NCI-H1417 treated with DMSO at 0.1 percent for 48 hours (cell line): ENCODE measurements around the gene NUMBL.
A peak's percentile ranks its signal among the peaks of the same experiment; 100 is the strongest.
"Not testable (repeated sequence)": the region's sequence is repeated elsewhere in the genome, so short reads cannot be mapped to it uniquely, and the experiment has no call there.

Experiments used
- DNase-seq: peaks from one replicate; lab custom pipeline; 2025; lab: John Stamatoyannopoulos, UW

Gene NUMBL

DNA sequence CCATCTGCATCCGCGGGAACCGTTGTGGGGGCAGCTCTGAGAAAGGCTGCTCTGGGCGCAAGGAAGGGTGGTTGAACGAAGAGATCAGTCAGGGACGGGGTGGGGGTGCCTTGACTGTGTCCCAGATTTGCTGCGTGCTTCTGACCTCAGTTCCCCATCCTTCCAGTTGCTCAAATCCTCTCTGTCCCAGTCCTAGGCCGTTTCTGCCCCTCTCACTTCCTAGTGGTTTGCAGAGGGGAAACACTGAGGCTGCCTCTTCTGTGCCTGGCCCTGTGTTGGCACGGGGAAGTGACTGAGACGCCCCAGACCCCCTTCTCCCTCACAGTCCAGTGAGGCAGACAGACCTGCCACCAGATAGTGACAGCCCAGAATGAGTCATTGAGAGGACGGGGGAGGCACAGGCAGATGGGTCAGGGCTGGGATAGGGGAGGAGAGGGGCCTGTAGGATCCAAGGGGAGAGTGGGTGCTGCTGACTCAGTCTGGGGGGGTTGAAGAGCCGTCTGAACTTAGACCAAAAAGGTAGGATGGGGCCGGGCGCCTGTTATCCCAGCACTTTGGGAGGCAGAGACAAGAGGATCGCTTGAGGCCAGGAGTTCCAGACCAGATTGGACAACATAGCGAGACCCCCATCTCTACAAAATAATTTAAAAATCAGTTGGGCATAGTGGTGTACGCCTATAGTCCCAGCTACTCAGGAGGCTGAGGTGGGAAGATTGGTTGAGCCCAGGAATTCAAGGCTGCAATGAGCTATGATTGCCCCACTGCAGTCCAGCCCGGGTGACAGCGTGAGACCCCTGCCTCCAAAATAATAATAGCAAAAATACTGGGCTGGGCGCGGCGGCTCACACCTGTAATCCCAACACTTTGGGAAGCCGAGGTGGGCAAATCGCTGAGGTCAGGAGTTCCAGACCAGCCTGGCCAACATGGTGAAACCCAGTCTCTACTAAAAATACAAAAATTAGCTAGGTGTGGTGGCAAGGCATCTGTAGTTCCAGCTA is 26.5 kb downstream of the NUMBL start:
- DNase-seq = no peak

DNA sequence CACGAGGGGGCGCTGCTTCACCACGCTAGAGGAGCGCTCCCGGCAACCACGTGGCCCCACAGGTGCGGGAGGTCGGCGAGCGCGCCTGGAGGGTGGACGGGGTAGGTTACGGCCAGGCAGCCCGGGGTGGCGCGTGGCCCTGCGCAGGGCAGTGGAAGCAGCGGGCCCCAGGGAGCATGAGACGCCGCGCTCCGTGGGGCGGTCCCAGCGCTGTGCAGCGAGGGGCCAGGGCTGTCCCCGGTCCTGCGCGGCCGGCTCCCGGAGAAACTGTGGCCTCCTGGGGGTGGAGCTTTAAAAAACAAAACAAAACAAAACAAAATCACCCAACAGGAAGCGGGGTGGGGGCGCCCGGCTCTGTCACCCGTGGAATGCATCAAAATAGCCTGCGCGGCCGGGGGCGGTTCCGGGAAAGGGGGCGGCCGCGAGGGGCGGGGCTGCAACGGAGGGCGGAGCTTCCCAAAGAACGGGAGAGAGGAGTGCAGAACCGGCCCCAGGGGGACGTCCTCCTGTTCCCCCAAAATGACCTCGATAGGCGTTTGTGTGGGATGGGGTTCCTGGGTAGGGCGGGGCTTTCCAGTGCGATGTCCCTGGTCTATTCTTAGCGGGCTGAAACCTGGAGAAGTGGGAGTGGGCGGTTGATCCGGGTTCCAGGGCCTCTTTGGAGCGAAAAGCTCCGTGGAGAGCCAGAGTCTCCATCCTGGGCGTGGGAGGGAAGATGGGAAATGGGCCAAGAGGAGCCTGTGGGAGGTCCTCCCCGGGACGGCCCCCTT is 27.3 kb downstream of the NUMBL start:
- peak; percentile 23 for DNase-seq

DNA sequence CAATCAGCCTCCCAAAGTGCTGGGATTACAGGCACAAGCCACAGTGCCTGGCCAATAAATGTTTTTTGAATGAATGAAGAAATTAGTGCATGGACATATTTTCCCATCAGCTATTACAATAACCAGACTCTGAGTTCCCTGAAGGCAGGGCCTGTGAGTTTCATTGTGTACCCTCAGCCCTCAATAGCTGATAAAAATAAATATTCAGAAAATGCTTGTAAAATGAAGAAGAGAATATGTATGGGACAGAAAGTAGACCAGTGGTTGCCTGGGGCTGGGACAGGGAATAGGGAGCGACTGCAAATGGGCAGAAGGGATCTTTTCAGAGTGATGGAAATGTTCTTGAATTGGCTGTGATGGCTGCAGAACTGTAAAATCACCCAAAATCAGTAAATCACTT is 28.8 kb downstream of the NUMBL start:
- no peak for DNase-seq

DNA sequence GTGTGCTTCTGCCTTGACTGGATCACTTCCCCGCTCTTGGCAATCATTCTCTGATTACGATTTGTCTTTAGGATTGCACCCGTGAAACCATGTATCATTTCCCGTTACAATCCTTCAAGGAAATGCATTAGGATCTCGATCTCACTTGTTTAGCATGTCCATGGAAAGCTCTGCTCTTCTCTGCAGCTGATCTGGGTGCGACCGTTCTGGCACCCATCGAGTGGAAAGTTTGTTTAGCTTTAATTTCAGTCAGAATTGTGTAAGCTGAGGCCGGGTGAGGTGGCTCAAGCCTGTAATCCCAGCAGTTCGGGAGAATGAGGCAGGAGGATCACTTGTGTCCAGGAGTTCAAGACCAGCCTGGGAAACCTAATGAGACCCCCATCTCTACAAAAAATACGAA is 30.9 kb downstream of the NUMBL start:
- DNase-seq = no peak

DNA sequence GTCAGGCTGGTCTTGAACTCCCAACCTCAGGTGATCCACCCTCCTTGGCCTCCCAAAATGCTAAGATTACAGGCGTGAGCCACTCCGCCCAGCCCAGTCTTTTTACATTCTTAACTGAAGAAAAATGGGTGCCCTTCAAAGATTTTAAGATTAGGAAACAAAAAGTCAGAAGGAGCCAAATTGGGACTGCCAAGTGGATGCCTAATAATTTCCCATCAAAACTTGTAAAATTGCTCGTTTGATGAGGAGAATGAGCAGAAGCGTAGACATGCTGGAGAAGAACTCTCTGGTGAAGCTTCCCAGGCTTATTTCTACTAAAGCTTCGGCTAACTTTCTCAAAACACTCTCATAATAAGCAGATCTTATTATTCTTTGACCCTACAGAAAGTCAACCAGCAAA is 31.3 kb downstream of the NUMBL start:
- DNase-seq = no peak

DNA sequence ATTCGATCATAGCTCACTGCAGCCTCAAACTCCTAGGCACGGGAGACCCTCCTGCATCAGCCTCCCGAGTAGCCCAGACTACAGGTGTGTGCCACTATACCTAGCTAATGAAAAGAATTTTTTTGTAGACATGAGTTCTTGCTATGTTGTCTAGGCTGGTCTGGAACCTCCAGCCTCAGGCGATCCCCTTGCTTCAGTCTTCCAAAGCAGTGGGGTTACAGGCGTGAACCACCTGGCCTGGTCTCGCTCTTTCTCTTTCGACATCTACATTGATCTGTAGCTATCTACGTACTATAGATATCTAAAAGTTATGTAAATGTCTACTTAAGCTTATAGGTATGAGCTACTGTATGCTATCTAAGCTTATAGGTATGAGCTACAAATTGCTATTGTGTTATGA is 32.4 kb downstream of the NUMBL start:
- no peak for DNase-seq

DNA sequence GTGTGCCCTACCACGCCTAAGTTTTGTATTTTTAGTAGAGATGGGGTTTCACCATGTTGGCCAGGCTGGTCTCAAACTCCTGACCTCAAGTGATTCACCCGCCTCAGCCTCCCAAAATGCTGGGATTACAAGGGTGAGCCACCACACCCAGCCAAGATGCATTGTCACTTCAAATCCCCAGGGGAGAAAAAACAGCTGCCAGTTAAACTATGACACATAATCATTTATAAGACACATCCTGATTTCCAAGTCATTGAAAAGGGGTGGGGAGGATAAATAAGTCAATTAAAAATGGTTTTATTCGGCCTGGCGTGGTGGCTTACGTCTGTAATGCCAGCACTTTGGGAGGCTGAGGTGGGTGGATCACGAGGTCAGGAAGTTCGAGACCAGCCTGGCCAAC is 34.8 kb downstream of the NUMBL start:
- DNase-seq = not testable (repeated sequence)

DNA sequence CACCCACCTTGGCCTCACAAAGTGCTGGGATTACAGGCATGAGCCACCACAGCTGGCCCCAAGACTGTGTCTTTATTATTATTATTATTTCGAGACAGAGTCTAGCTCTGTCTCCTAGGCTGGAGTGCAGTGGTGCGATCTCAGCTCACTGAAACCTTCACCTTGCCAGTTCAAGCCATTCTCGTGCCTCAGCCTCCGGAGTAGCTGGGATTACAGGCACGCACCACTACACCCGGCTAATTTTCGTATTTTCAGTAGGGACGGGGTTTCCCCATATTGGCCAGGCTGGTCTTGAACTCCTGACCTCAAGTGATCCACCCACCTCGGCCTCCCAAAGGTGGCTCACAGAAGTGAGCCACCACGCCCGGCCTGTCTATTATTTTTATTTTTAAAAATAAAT is 38.1 kb downstream of the NUMBL start:
- DNase-seq = not testable (repeated sequence)

DNA sequence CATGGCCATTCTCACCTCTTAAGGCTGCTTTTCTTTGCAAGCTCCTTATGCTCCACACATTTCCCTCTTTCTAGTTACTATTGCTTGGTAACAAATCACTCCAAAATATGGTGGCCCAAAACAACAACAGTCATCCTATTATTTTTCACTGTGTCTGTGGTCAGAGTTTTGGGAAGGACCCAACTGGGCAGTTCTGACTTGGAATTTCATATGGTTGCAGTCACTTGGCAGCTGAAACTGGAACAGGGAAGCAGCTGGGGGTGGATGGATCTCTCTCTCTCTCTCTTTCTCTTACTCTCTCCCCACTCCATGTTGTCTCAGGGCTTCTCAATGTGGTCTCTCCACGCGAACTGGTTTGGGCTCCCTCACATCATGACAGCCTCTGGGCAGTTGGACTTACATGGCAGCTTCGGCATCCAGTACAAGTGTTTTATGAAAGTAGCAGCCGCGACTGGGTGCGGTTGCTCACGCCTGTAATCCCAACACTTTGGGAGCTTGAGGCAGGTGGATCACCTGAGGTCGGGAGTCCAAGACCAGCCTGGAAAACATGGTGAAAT is 39.6 kb downstream of the NUMBL start:
- DNase-seq = no peak

DNA sequence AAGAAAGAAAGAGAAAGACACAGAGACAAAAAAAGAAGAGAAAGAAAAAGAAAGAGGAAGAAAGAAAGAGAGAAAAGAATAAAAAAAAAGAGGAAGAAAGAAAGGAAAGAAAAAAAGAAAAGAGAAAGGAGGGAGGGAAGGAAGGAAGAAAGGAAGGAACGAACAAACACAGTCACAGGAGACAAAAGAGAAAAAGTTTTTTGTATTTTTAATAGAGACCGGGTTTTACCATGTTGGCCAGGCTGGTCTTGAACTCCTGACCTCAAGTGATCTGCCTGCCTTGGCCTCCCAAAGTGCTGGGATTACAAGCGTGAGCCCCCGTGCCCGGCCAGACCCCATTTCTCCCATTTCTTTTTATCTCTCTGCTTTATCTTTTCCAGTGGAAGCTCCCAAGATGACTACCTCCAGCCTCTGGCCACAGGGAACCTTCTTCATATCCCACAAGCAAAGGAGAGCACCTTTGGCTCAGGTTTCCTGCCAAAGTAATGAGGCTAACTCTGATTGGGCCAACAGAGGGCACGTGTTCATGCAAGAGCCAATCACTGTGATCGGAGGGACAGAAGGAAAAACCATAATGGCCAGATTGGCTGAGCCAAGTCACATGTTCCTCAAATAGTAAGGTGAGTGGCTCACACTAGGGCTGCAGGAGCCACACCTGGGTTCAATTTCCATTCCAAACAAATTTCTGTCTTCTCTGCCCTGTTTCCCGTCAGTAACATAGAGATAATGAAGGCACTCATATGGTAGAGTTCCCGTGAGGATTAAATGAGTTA is 40.4 kb downstream of the NUMBL start:
- not testable (repeated sequence) for DNase-seq

DNA sequence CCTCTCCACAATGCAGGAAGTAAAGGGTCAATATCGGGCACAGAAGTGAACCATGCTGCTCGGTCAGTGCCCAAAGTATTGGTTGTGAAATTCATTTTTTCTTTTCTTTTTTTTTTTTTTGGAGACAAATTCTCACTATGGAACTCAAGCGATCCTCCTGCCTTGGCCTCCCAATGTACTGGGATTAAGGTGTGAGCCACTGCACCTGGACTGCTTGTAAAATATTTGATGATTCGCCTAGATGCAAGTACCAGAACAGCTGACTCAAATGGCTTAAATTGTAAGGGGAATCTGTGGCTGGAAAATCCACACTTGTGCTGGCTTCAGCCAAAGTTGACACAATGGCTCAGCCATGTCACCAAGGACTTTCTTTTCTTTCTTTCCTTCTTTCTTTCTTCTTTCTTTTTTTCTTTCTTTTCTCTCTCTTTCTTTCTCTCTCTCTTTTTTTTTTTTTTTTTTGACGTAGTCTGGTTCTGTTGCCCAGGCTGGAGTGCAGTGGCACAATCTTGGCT is 43.7 kb downstream of the NUMBL start:
- no peak for DNase-seq

DNA sequence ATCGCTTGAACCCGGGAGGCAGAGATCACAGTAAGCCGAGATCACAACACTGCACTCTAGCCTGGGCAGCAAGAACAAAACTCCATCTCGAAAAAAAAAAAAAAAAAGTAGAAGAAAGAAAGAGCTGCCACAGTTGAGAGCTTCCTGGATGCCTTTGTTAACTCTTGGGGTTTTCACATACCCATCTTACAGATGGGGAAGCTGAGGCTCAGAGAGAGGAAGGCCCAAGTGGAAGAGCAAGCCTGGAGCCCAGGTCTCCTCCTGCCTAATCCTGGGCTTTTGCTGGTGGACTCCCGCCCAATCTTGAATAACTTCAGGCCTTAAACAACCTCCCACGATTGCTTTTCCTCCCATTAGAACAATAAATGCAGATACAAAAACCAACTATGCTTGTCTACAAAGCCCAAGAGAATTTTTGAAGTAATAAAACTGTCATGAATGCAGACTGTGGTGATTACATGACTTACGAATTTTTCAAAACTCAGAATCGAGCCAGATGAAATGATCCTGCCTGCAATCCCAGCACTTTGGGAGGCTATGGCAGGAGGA is 47.6 kb downstream of the NUMBL start:
- no peak for DNase-seq

DNA sequence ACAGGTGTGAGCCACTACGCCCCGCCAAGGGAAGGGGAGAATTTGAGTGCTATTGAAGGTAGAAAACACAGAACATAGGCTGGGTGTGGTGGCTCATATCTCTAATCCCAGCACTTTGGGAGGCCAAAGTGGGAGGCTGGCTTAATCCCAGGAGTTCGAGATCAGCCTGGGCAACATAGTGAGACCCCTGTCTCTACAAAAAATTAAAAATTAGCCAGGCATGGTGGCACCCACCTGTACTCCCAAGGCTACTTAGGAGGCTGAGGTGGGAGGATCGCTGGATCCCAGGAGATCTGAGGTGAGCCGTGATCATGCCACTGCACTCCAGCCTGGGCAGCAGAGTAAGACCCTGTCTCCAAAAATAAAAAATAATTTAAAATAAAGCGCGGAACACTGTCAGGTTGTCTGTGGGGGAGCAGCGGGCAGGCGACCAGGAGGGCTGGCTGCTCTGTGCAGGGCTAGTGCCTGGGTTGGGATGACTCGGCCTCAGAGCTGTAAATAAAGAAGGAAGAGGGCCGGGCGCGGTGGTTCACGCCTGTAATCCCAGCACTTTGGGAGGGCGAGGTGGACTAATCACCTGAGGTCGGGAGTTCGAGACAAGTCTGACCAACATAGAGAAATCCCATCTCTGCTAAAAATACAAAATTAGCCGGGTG is 48.3 kb downstream of the NUMBL start:
- no peak for DNase-seq

DNA sequence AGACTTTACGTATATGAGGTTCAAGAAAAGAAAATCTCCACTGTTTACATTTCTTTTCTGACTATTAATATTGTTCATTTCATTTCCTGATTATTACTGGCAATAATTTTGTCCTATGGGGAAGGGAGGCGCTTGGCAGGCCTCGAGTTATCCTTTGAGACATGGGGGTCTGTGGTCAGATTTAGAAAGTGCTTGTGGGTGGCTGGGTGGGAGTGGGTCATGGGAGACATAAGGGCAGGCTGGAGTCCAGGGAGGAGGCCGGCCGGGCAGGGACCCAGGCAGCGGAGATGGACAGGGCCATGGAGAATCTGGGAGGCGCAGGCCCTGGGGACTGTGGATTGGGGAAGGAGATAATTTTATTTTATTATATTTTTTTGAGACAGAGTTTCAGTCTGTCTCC is 49.2 kb downstream of the NUMBL start:
- DNase-seq = no peak

DNA sequence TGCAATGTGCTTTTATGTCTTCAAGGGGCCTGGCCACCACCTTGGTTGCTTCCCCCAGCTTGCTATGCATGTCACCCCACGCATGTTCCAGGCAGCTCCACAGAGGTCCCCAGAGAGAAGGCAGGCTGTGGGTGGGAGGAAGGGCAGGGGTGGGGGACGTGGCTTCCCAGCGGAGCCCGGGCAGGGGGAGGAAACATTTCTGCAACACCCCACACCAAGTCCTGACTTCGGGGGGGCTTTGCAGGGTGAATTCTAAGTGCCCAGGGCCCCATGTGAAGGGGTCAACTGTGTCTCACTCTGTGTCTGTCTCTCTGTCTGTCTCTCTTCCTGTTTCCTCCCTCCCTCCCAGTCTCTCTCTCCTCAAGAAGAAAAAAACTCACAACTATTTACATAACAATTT is 49.7 kb downstream of the NUMBL start:
- DNase-seq = no peak

DNA sequence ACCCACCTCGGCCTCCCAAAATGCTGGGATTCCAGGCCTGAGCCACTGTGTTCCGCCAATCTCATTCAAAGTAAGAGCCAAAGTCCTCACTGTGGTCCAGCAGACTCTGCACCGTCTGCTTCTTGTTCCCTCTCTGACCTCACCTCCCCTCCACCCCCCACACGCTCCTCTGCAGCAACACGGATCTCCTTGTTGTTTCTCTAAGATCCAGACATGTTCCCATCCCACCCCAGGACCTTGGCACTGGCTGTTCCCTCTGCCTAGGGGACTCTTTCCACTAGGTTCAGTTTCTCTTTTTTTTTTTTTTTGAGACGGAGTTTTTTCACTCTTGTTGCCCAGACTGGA is 50.8 kb downstream of the NUMBL start:
- no peak for DNase-seq

DNA sequence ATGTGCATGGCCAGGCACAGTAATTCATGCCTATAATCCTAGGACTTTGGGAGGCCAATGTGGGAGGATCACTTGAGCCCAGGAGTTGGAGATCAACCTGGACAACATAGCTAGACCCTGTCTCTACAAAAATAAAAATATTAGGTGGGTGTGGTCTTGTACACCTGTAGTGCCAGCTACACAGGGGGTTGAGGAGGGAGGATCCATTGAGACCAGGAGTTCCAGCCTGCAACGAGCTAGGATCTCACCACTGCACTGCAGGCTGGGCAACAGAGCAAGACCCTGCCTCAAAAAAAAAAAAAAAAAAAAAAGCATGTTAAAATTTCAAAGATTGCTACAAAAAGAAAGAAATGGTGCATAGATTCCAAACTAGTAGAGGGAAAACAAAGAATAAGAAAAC is 52.1 kb downstream of the NUMBL start:
- no peak for DNase-seq

DNA sequence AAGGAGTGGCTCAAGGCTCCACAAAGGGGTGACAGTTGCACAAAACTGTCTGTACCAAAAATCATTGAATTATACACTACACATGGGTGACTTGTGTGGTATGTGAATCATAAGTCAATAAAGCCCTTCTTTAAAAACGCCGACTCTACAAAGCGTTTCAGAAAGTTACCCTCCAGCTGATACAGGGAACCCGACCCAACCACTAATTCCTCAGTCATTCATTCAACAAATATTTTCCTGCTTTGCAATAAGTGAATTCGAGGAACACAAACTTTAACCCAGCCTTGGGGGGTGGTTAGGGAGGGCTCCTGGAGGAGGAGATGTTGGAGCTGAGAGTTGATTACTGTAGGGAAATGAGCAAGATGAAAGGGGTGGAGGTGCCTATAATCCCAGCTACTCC is 57.2 kb downstream of the NUMBL start:
- no peak for DNase-seq

DNA sequence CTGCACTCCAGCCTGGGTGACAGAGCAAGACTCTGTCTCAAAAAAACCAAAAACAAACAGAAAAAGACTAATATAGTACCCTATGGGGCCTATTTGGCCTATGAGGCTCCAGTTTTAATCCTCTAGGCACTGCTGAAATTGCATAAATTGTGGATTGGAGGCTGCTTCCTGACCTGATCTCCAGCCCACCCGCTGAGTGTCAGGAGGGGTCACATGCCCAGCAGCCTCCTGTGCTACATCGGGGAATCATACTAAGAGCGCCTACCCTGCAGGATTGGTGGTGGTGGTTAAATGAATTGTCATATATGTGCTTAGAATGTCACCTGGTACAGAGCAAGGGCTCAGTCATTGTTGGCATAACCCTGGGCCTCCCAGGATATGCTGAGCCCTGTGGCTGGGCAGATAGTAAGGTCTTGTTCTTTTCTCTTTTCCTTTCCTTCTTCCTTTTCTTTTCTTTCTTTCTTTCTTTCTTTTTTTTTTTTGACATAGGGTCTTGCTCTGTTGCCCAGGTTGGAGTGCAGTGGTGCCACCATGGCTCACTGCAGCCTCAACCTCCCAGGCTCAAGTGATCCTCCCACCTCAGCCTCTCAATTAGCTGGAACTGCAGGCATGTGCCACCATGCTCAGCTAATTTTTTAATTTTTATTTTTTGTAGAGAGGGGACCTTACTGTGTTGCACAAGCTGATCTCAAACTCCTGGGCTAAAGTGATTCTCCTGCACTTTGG is 58.0 kb downstream of the NUMBL start:
- DNase-seq = no peak

DNA sequence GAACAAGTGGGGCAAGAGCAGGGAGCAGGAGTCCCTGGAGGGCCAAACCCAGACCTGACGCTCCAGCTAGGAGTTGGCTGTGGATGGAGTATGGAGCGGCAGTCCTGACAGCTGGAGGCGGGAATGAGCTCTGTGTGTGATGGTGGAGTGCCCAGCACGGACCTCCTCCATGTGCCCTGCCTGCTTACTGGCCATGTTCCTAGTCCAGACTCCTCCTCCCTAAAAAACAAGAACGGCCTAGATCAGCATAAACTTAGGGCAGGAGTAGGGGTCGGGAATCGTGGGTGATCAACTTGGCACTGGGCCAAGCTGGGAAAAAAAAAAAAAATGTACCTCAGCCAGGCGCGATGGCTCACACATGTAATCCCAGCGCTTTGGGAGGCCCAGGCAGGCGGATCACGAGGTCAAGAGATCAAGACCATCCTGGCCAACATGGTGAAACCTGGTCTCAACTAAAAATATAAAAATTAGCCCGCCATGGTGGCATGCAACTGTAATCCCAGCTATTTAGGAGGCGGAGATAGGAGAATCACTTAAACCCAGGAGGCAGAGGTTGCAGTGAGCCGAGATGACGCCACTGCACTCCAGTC is 59.8 kb downstream of the NUMBL start:
- DNase-seq = no peak
